HG03457 (cell line): ENCODE results near the gene HDGFL2.

ENCODE experiments used
- ATAC-seq: cut with Tn5 transposase; IDR thresholded peaks from one replicate; pipeline ENCODE4 v1.9.1; 2021; ENCODE audit warnings: moderate number of reproducible peaks; ENCODE audit not compliant: unreplicated experiment

HDGFL2 gene

GRCh38 chr19:4464815-4465581, 7.1 kb upstream of the HDGFL2 start:
- ATAC-seq = no peak

- no peak for ATAC-seq
Observed at GRCh38 chr19:4467835-4468234, 4.3 kb upstream of the HDGFL2 start.

- ATAC-seq = peak; percentile 69
Observed at GRCh38 chr19:4471403-4472173, 509 bp upstream of the HDGFL2 start.

- ATAC-seq = no peak
Observed at GRCh38 chr19:4473011-4473762, 1.1 kb downstream of the HDGFL2 start.

- ATAC-seq = no peak
Observed at GRCh38 chr19:4473763-4474513, 1.8 kb downstream of the HDGFL2 start.

- no peak for ATAC-seq
Observed at GRCh38 chr19:4474514-4475022, 2.5 kb downstream of the HDGFL2 start.

GRCh38 chr19:4477034-4477801, 5.1 kb downstream of the HDGFL2 start:
- no peak for ATAC-seq

- no peak for ATAC-seq
Observed at GRCh38 chr19:4482721-4483364, 10.7 kb downstream of the HDGFL2 start.

- ATAC-seq = no peak
Observed at GRCh38 chr19:4483385-4483784, 11.3 kb downstream of the HDGFL2 start.

GRCh38 chr19:4487572-4487971, 15.5 kb downstream of the HDGFL2 start:
- no peak for ATAC-seq

- no peak for ATAC-seq
Observed at GRCh38 chr19:4488496-4488895, 16.4 kb downstream of the HDGFL2 start.

- ATAC-seq = no peak
Observed at GRCh38 chr19:4491446-4491845, 19.3 kb downstream of the HDGFL2 start.

- ATAC-seq = no peak
Observed at GRCh38 chr19:4492337-4493103, 20.4 kb downstream of the HDGFL2 start.

- no peak for ATAC-seq
Observed at GRCh38 chr19:4493104-4493928, 21.2 kb downstream of the HDGFL2 start.

GRCh38 chr19:4493929-4494690, 22.0 kb downstream of the HDGFL2 start:
- no peak for ATAC-seq

GRCh38 chr19:4494691-4495064, 22.6 kb downstream of the HDGFL2 start:
- no peak for ATAC-seq

GRCh38 chr19:4495471-4495870, 23.4 kb downstream of the HDGFL2 start:
- ATAC-seq = no peak
